Naive thymus-derived CD8-positive, alpha-beta T cell (primary cell): Measurements from ENCODE around the gene EXOC4. TPM values are rescaled to one million over a fixed set of nuclear protein-coding genes. Genes with fewer than 3 reads are reported as not detected.
"Not testable (repeated sequence)": the region's sequence is repeated elsewhere in the genome, so short reads cannot be mapped to it uniquely, and the experiment has no call there.

Experiments
- ATAC-seq, 2 donors: fragments of 150-1000 bp; cut with Tn5 transposase in 1 of 2; sonication (Bioruptor Pico), chemical (Tn5 transposase) in 1 of 2; 1 replicate in 1 of 2; 2 replicates in 1 of 2; pipeline ENCODE4 v1.10.0; 2021; ENCODE audit warnings: mild to moderate bottlenecking in 2 of 2, moderate library complexity in 2 of 2
- POLR2A ChIA-PET: fragments of 350-600 bp; sonication (Branson Sonifier 250); formaldehyde crosslinking; loops from one replicate; lab custom pipeline; 2021; ENCODE audit warnings: antibody characterized with exemption; lab: Charles Lee
- DNase-seq, 10 donors: peaks; one replicate each; pipeline versions ENCODE4 v3.0.0 to v3.0.0-alpha.2; 2020 to 2022
- H3K27ac Mint-ChIP-seq, 10 donors: one replicate each; pipeline ENCODE4 v1.8.0; 2020 to 2022; ENCODE audit warnings: mild to moderate bottlenecking in 10 of 10, mixed read lengths in 10 of 10, moderate library complexity in 4 of 10, inconsistent platforms in 1 of 10
- H3K27me3 Mint-ChIP-seq, 5 donors: one replicate each; pipeline ENCODE4 v1.8.0; 2021 to 2022; ENCODE audit warnings: mixed read lengths in 5 of 5
- H3K36me3 Mint-ChIP-seq, 3 donors: one replicate each; pipeline ENCODE4 v1.8.0; 2020 to 2022; ENCODE audit warnings: mixed read lengths in 3 of 3, mild to moderate bottlenecking in 2 of 3, inconsistent platforms in 1 of 3
- H3K4me1 Mint-ChIP-seq, 4 donors: one replicate each; pipeline ENCODE4 v1.8.0; 2021 to 2022; ENCODE audit warnings: mixed read lengths in 4 of 4
- H3K4me3 Mint-ChIP-seq, 10 donors: one replicate each; pipeline ENCODE4 v1.8.0; 2020 to 2022; ENCODE audit warnings: mild to moderate bottlenecking in 10 of 10, mixed read lengths in 10 of 10, moderate library complexity in 6 of 10, inconsistent platforms in 1 of 10
- H3K9me3 Mint-ChIP-seq, 9 donors: one replicate each; pipeline ENCODE4 v1.8.0; 2020 to 2022; ENCODE audit warnings: mixed read lengths in 9 of 9, mild to moderate bottlenecking in 3 of 9, inconsistent platforms in 1 of 9, moderate library complexity in 1 of 9
- polyA plus RNA-seq, 3 donors: library from polyadenylated mRNA; unstranded; fragments of 300-500 nt; fragmentation: Illumina TruSeq; gene quantifications; one replicate each; pipeline ENCODE4 v1.2.3, GENCODE V29; 2021
- total RNA-seq, 8 experiments: library from RNA in 2 of 8; stranded (reverse) in 2 of 8; gene quantifications; one replicate each; pipeline ENCODE4 v1.2.3 and lab custom pipeline; 2021 to 2026

Gene EXOC4
- total and polyA plus RNA-seq, 5 experiments from 2014 or later: 29.4 to 68.6 (median 42.4) TPM

DNA sequence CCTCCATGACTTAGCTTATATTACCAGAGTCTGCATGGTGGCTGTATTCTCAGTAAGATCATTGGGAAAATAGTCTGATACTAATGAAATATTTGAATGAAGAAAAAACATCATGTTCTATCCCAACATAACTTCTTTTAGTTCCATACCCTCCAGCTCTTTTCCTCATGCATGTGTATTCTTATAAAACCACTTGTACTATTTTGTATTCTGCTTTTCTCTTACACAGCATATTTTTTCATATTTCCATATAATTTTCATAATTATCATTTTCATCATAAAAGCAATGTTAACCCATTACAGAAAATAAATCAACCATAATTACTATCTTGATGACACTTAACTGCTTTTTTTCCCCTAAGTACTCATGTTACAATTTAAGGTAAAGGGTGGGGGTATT lies 503.0 kb downstream of the EXOC4 start:
- DNase-seq (no peak), ATAC-seq (no peak)
- no peaks in the 10 kb centered on the region for H3K27me3 Mint-ChIP-seq
- peaks cover 0 to 3% (median 2%) of the 10 kb centered on the region in 4 donors for H3K4me1 Mint-ChIP-seq
- POLR2A ChIA-PET: no interaction called here
- H3K36me3 Mint-ChIP-seq: peaks cover 0 to 5% (median 0%) of the 10 kb centered on the region in 3 donors
- H3K27ac Mint-ChIP-seq: no peak overlapping the region
- no peak overlapping the region for H3K4me3 Mint-ChIP-seq
- H3K9me3 Mint-ChIP-seq: no peaks in the 10 kb centered on the region

DNA sequence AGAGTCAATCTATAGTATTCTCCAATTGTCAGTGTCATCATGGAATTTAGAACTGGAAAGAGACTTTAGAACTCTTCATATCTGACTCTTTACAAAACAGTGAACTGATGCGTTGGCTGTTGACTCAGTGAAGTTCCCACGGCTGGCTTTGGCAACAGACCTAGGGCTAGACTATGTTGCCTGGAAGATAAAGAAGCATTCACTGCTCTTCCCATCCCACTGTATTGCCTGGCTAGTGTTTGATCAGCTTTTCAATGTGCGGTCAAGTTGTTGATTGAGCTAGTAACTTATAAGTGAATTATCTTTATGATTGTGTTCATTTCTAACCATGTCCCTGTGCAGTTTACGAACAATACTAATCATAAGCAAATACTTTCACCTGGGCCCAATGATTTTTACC lies 508.6 kb downstream of the EXOC4 start:
- DNase-seq (no peak), ATAC-seq (no peak)
- H3K27me3 Mint-ChIP-seq: no peaks in the 10 kb centered on the region
- peaks cover 0 to 1% (median 0%) of the 10 kb centered on the region in 4 donors for H3K4me1 Mint-ChIP-seq
- H3K9me3 Mint-ChIP-seq: no peaks in the 10 kb centered on the region
- no peak overlapping the region for H3K4me3 Mint-ChIP-seq
- no peak overlapping the region for H3K27ac Mint-ChIP-seq
- H3K36me3 Mint-ChIP-seq: peaks cover 0 to 13% (median 8%) of the 10 kb centered on the region in 3 donors
- POLR2A ChIA-PET: no interaction called here

DNA sequence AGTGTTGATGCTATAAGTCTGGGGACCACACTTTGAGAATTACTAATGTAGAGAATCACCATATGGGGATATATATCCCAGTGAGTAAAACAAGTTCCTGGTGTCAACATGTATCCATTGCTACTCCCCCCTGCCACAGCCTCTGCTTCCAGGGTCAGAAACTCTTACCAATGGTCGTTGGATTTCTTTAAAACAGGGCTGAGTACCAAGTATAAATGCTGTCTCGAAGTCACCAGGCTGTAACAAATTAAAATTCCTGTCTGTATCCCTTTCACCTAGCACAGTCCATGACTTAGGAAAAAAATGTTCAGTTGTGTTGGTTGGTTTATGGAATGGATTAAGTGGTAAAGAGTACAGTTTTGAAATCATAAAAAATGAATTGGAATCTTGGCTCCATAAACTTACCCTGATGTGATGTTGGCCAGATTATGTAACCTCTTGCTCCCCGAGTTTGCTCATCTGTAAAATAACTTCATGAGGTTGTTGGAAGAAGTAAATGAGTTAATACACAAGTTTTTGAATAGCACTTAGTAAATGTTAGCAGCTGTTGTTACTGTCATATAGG lies 510.3 kb downstream of the EXOC4 start:
- Mint-ChIP-seq H3K9me3 (no peaks in the 10 kb centered on the region), H3K4me1 (peaks cover 0 to 1% (median 0%) of the 10 kb centered on the region in 4 donors), H3K27ac (no peak overlapping the region), H3K27me3 (no peaks in the 10 kb centered on the region), H3K4me3 (no peak overlapping the region), H3K36me3 (peaks cover 0 to 16% (median 12%) of the 10 kb centered on the region in 3 donors)
- POLR2A ChIA-PET: no interaction called here
- no peak for DNase-seq
- no peak for ATAC-seq

DNA sequence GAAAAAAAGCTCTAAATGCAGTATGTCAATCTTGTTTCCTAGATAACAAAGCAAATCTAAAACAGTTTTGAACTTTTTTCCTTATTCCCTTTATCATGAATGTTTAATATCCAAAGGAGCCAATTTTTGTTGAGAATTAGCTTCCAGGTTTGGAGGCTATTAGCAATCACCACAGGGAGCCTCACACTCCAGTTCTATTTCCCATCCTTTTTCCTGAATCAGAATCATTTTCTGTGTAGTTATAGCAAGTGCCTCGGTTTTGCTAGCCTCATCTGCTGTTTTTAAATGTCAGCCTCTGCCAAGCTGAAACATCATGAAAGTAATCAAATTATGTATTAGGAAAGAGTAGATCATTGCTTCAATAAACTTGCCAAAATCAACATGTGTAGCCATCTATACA lies 516.8 kb downstream of the EXOC4 start:
- no peak for ATAC-seq
- no peaks in the 10 kb centered on the region for H3K4me1 Mint-ChIP-seq
- DNase-seq: no peak
- H3K4me3 Mint-ChIP-seq: no peak overlapping the region
- POLR2A ChIA-PET: no interaction called here
- H3K36me3 Mint-ChIP-seq: peaks cover 0 to 7% (median 4%) of the 10 kb centered on the region in 3 donors
- H3K27me3 Mint-ChIP-seq: no peaks in the 10 kb centered on the region
- peak overlapping the region in 1 of 10 donors; percentile 54 for H3K27ac Mint-ChIP-seq
- no peaks in the 10 kb centered on the region for H3K9me3 Mint-ChIP-seq

DNA sequence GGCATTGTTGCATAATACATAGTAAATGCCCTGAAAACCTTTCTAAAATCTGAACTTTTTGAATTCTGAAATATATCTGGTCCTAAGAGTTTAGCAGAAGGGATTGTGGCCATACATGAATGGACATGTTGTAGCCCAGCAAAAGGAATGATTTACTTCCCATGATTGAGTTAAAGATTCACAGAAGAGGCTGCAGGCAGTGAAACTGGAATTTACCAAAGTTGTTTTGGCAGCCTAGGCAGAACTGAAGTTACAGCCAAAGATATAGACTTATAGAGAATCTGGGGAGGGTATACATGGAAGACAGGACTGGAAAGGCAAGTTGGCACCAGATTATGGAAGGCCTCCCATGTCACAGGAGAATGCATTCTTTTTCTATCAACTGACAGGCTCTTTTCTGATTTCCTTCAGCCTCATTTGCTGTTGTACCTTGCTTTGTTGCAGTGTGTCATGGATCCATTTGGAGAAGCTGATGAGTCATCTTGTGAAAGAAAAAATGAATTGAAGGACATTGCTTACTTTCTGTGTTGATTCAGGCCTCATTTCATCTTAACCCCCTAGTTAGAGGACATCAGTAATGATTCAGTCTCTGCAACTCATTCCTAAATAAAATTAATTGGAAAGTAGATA lies 518.1 kb downstream of the EXOC4 start:
- Mint-ChIP-seq H3K36me3 (peaks cover 0 to 7% (median 7%) of the 10 kb centered on the region in 3 donors), H3K9me3 (no peaks in the 10 kb centered on the region), H3K4me3 (no peak overlapping the region), H3K4me1 (no peaks in the 10 kb centered on the region), H3K27ac (no peak overlapping the region), H3K27me3 (no peaks in the 10 kb centered on the region)
- ATAC-seq (no peak), DNase-seq (no peak)
- POLR2A ChIA-PET: no interaction called here

DNA sequence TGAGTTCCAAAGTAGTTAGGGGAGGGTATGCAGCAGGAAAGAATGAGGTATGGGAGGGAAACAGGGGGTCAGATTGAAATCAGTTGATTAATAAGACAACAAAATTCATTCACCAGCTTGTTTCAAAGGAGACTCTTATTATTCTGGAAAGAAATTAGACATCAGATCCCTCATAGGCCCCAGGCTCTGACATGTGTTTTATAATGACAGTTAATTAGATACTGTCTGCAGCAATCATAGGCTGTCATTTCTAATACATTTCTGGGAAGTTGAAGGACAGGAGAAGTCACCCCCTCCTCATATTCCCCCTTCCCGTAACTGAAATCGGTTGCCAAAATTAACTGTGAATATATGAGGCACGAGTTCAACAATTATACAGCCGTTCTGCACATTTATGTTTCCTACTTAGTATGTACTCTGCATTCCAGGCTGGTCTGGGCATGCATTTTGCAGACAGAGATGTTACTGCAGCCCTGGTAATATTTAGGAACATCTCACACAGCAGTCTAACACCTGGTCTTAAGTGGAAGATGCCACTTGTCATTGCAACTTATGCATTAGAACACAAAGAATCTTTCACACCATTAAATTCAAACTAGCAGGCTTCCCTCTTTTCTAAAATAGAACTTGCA lies 519.0 kb downstream of the EXOC4 start:
- no peak overlapping the region for H3K27ac Mint-ChIP-seq
- H3K4me3 Mint-ChIP-seq: no peak overlapping the region
- H3K36me3 Mint-ChIP-seq: peaks cover 0 to 9% (median 6%) of the 10 kb centered on the region in 3 donors
- POLR2A ChIA-PET: no interaction called here
- ATAC-seq (no peak), DNase-seq (no peak)
- H3K27me3 Mint-ChIP-seq: no peaks in the 10 kb centered on the region
- H3K4me1 Mint-ChIP-seq: no peaks in the 10 kb centered on the region
- no peaks in the 10 kb centered on the region for H3K9me3 Mint-ChIP-seq

DNA sequence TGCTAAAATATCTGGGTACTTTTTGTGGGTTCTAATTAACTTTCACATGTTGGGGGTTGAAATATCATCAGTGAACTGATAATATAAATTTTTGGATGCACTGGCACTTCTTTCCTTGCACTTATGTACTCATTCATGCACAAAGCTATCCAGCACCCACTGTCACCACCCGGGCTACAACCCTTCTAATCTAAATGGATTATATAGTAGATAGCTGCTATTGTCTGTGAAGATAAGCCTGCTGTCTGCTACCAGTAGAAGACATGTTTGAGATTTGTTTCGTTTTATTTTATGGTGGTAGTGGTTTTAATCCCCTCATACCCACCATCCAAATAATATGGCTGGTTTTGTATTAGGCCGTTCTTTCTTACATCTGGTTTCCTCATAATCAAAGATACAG lies 520.7 kb downstream of the EXOC4 start:
- no peak for DNase-seq
- peaks cover 4 to 15% (median 9%) of the 10 kb centered on the region in 3 donors for H3K36me3 Mint-ChIP-seq
- ATAC-seq: no peak
- H3K9me3 Mint-ChIP-seq: peaks cover 0 to 3% (median 0%) of the 10 kb centered on the region in 9 donors
- H3K27ac Mint-ChIP-seq: no peak overlapping the region
- H3K4me3 Mint-ChIP-seq: no peak overlapping the region
- no peaks in the 10 kb centered on the region for H3K27me3 Mint-ChIP-seq
- POLR2A ChIA-PET: no interaction called here
- no peaks in the 10 kb centered on the region for H3K4me1 Mint-ChIP-seq

DNA sequence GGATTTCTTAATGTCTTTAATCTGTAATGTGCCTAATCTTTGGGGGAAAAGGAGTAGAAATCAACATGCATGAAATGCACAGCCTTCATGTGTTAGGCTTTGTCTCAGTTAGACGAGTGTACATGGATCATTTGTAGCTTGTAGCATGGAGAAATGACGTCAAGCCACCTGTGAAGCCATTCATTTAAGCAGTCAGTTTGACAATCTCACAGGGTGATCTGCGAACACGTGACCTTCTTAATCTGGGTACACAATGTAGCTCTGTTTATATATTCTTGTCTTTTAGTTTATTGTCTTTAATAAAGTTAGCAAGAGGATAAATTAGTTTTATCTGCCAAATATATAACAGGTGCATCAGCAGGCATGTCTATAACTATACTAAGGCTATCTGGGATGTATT lies 522.3 kb downstream of the EXOC4 start:
- POLR2A ChIA-PET: no interaction called here
- ATAC-seq (no peak), DNase-seq (no peak)
- Mint-ChIP-seq H3K36me3 (peaks cover 8 to 27% (median 20%) of the 10 kb centered on the region in 3 donors), H3K4me1 (peaks cover 0 to 4% (median 0%) of the 10 kb centered on the region in 4 donors), H3K27me3 (no peaks in the 10 kb centered on the region), H3K4me3 (no peak overlapping the region), H3K9me3 (peaks cover 0 to 6% (median 0%) of the 10 kb centered on the region in 9 donors), H3K27ac (no peak overlapping the region)

DNA sequence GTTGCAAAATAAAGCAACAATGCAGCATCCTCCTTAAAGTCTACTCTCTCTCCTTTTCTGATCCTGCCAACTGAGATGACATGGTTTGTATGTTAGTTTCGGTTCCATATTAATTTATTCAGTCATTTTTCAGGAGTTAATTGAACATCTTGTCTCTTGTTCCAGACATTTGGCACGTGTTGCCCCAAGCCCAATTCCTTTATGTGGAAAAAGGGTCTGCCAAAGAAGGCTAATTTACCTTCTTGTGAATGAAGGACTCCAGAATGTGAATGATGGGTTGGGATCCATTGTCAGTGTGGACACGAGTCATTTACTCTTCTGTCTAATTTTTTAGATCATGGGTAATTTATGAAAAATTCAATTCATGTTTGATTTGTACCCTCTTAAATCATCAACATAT lies 523.4 kb downstream of the EXOC4 start:
- no peak overlapping the region for H3K4me3 Mint-ChIP-seq
- H3K4me1 Mint-ChIP-seq: peaks cover 0 to 4% (median 0%) of the 10 kb centered on the region in 4 donors
- H3K36me3 Mint-ChIP-seq: peaks cover 9 to 31% (median 23%) of the 10 kb centered on the region in 3 donors
- DNase-seq: no peak
- ATAC-seq: no peak
- H3K27ac Mint-ChIP-seq: no peak overlapping the region
- H3K27me3 Mint-ChIP-seq: no peaks in the 10 kb centered on the region
- POLR2A ChIA-PET: no interaction called here
- peaks cover 0 to 6% (median 0%) of the 10 kb centered on the region in 9 donors for H3K9me3 Mint-ChIP-seq

DNA sequence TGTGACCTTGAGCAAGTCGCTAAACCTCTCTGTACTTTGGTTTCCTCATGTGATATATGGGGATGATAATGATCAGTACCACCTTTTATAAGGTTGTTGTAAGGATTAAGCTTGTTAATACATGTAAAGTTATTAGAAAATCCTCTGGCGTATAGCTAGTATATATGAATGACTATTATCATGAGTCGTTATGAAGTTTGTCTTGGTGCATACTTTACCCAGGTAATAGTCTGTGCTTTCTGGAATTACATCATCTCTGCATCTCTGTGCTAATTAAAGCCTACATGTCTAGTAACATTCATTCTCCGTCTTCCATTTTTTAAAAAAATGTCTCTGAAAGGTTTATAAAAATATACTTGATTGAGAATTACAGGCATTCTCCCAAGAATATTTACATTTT lies 524.8 kb downstream of the EXOC4 start:
- H3K27me3 Mint-ChIP-seq: no peaks in the 10 kb centered on the region
- no peak overlapping the region for H3K27ac Mint-ChIP-seq
- no peak for DNase-seq
- H3K4me3 Mint-ChIP-seq: no peak overlapping the region
- POLR2A ChIA-PET: no interaction called here
- peaks cover 0 to 6% (median 0%) of the 10 kb centered on the region in 9 donors for H3K9me3 Mint-ChIP-seq
- ATAC-seq: no peak
- peaks cover 14 to 35% (median 27%) of the 10 kb centered on the region in 3 donors for H3K36me3 Mint-ChIP-seq
- peaks cover 0 to 4% (median 2%) of the 10 kb centered on the region in 4 donors for H3K4me1 Mint-ChIP-seq

DNA sequence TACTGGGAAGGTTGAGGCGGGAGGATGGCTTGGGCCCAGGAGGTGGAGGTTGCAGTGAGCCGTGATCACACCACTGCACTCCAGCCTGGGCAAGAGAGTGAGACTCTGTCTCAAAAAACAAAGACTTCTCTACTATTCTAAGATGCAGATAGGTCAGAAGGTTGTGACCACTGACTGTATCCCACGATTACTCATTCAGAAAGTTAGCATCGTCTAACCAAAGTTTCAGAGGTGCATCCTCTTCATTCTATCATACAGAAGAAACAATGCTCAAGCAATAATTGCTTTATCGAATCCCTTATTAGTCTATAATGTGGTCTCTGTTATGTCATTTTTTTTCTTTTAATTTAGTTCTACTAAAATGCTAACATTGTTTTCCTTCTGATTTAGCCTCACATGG lies 525.6 kb downstream of the EXOC4 start:
- peaks cover 0 to 5% (median 2%) of the 10 kb centered on the region in 4 donors for H3K4me1 Mint-ChIP-seq
- no peak overlapping the region for H3K4me3 Mint-ChIP-seq
- POLR2A ChIA-PET: no interaction called here
- no peak for DNase-seq
- H3K27ac Mint-ChIP-seq: no peak overlapping the region
- no peak for ATAC-seq
- H3K27me3 Mint-ChIP-seq: no peaks in the 10 kb centered on the region
- peaks cover 0 to 6% (median 0%) of the 10 kb centered on the region in 9 donors for H3K9me3 Mint-ChIP-seq
- H3K36me3 Mint-ChIP-seq: peaks cover 14 to 35% (median 27%) of the 10 kb centered on the region in 3 donors

DNA sequence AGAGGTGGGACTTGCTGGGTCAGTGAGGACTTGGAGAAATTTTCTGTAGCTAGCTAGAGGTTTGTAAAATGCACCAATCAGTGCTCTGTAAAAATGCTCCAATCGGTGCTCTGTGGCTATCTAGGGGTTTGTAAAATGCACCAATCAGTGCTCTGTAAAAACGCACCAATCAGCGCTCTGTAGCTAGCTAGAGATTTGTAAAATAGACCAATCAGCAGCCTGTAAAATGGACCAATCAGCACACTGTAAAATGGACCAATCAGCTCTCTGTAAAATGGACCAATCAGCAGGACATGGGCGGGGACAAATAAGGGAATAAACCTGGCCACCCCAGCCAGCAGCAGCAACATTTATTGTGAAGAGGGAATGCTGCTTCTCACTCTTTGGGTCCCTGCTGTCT lies 526.7 kb downstream of the EXOC4 start:
- H3K27me3 Mint-ChIP-seq, POLR2A ChIA-PET, ATAC-seq, H3K4me3 Mint-ChIP-seq, DNase-seq, H3K4me1 Mint-ChIP-seq, H3K27ac Mint-ChIP-seq, H3K9me3 Mint-ChIP-seq: not testable (repeated sequence)
- H3K36me3 Mint-ChIP-seq: peaks cover 14 to 35% (median 27%) of the 10 kb centered on the region in 3 donors

DNA sequence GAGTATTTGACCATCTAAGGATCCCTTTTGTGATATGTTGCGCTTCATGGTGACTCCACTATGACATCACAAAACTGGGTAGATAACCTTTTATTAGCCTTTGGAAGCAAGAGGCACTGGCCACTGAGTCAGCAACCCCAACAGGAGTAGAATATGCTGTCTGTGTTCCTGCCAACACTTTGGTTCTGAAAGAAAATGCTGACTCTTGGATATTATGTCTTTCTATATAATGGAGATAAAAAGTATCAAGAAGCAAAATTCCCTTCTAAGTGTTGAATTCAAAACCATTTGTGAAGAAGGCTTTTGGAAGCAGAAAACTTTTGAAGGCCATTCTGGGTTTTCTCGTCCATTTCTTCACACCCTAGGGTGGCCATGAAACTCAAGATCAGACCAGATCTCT lies 528.0 kb downstream of the EXOC4 start:
- H3K9me3 Mint-ChIP-seq: peaks cover 0 to 6% (median 0%) of the 10 kb centered on the region in 9 donors
- no peak overlapping the region for H3K27ac Mint-ChIP-seq
- H3K4me1 Mint-ChIP-seq: peaks cover 0 to 7% (median 2%) of the 10 kb centered on the region in 4 donors
- no peaks in the 10 kb centered on the region for H3K27me3 Mint-ChIP-seq
- POLR2A ChIA-PET: no interaction called here
- peaks cover 14 to 35% (median 25%) of the 10 kb centered on the region in 3 donors for H3K36me3 Mint-ChIP-seq
- DNase-seq (no peak), ATAC-seq (no peak)
- no peak overlapping the region for H3K4me3 Mint-ChIP-seq
